K562 (cell line): Measurements from ENCODE around the gene CPZ. TPM values are rescaled to one million over a fixed set of nuclear protein-coding genes. Genes with fewer than 3 reads are reported as not detected.

Experiments used
- BDP1 ChIP-seq: IDR thresholded peaks from 3 replicates; pipeline ENCODE4 v1.6.1; 2011; ENCODE audit not compliant: insufficient read length, insufficient read depth
- C11orf30 ChIP-seq: fragments of 450-650 bp; IDR thresholded peaks from 2 replicates; pipeline ENCODE4 v1.6.1; 2016; ENCODE audit warnings: low read depth, mild to moderate bottlenecking
- DMBX1 ChIP-seq: fragments of 250-450 bp; sonication (Bioruptor Pico); IDR thresholded peaks from 2 replicates; pipeline ENCODE4 v1.8.0; 2022; ENCODE audit warnings: inconsistent platforms, mild to moderate bottlenecking, moderate library complexity, borderline replicate concordance
- EHMT2 ChIP-seq: fragments of 450-650 bp; IDR thresholded peaks from 2 replicates; pipeline ENCODE4 v1.6.1; 2018; ENCODE audit warnings: antibody characterized with exemption
- ESRRB ChIP-seq: fragments of 250-450 bp; sonication (Bioruptor Pico); IDR thresholded peaks from 2 replicates; pipeline ENCODE4 v1.5.0; 2020; ENCODE audit warnings: mild to moderate bottlenecking, moderate library complexity, borderline replicate concordance
- ETV5 ChIP-seq: sonication (generic); formaldehyde crosslinking; IDR thresholded peaks from 2 replicates; pipeline ENCODE4 v1.4.0; 2020; ENCODE audit warnings: low read depth, mild to moderate bottlenecking, missing genetic modification reagents
- IRF2 ChIP-seq: sonication (generic); formaldehyde crosslinking; IDR thresholded peaks from 2 replicates; pipeline ENCODE4 v1.8.1; 2022; ENCODE audit warnings: mild to moderate bottlenecking, missing genetic modification reagents
- KAT7 ChIP-seq: sonication (generic); formaldehyde crosslinking; IDR thresholded peaks from 2 replicates; pipeline ENCODE4 v1.8.0; 2022; ENCODE audit warnings: missing genetic modification reagents, mild to moderate bottlenecking, borderline replicate concordance
- KHSRP ChIP-seq: fragments of 450-650 bp; IDR thresholded peaks from 2 replicates; pipeline ENCODE4 v1.6.1; 2017
- MYC ChIP-seq, 2 experiments: fragments of 250-450 bp in 1 of 2; sonication (Bioruptor Pico) in 1 of 2; IDR thresholded peaks; 2 replicates each; pipeline versions ENCODE4 v1.5.1 to v1.6.1; 2012 to 2021; ENCODE audit warnings: low read depth in 2 of 2, borderline replicate concordance in 1 of 2, improper control_type of control experiment in 1 of 2, low read length in 1 of 2, mild to moderate bottlenecking in 1 of 2, moderate library complexity in 1 of 2
- NR1H2 ChIP-seq: sonication (generic); formaldehyde crosslinking; IDR thresholded peaks from 2 replicates; pipeline ENCODE4 v1.4.0; 2020; ENCODE audit warnings: mild to moderate bottlenecking, missing genetic modification reagents
- NR2C2 ChIP-seq, 2 experiments: fragments of 200-800 bp in 1 of 2; sonication (Bioruptor generic) in 1 of 2; sonication (generic) in 1 of 2; formaldehyde crosslinking in 1 of 2; IDR thresholded peaks; 2 replicates each; pipeline versions ENCODE4 v1.6.1 to v1.8.0; 2016 to 2022; ENCODE audit warnings: mild to moderate bottlenecking in 1 of 2, missing compliant biosample characterization in 1 of 2, missing genetic modification characterization in 1 of 2, missing genetic modification reagents in 1 of 2
- NR4A1 ChIP-seq, 2 experiments: fragments of 250-450 bp in 1 of 2; fragments of 450-650 bp in 1 of 2; sonication (Bioruptor Pico) in 1 of 2; IDR thresholded peaks; 2 replicates each; pipeline versions ENCODE4 v1.4.0 to v1.6.1; 2016 to 2020; ENCODE audit warnings: mild to moderate bottlenecking in 2 of 2, missing compliant biosample characterization in 1 of 2, missing genetic modification characterization in 1 of 2, moderate library complexity in 1 of 2
- PCBP2 ChIP-seq: fragments of 200-400 bp; formaldehyde crosslinking; IDR thresholded peaks from 2 replicates; pipeline ENCODE4 v1.6.1; 2018; ENCODE audit warnings: low read length, low read depth, mild to moderate bottlenecking, moderate library complexity; ENCODE audit not compliant: poor library complexity, severe bottlenecking
- SETDB1 ChIP-seq: IDR thresholded peaks from one replicate; pipeline ENCODE4 v1.6.1; 2012; ENCODE audit warnings: low read length, control low read depth, inconsistent platforms
- SNAPC5 ChIP-seq: fragments of 250-450 bp; sonication (Bioruptor Pico); IDR thresholded peaks from 2 replicates; pipeline ENCODE4 v1.8.0; 2021; ENCODE audit warnings: moderate library complexity, mild to moderate bottlenecking, inconsistent platforms
- TBL1XR1 ChIP-seq, 2 experiments: IDR thresholded peaks; 2 replicates each; pipeline ENCODE4 v1.6.1; 2012; ENCODE audit warnings: improper control_type of control experiment in 2 of 2, low read length in 2 of 2, mild to moderate bottlenecking in 1 of 2
- THAP12 ChIP-seq: fragments of 250-450 bp; sonication (Bioruptor Pico); IDR thresholded peaks from 2 replicates; pipeline ENCODE4 v1.9.0; 2021; ENCODE audit warnings: mild to moderate bottlenecking, inconsistent platforms
- ZBTB8A ChIP-seq: fragments of 450-650 bp; IDR thresholded peaks from 2 replicates; pipeline ENCODE4 v1.6.1; 2018; ENCODE audit warnings: mild to moderate bottlenecking, moderate library complexity; ENCODE audit not compliant: partially characterized antibody
- ZBTB9 ChIP-seq: fragments of 450-650 bp; formaldehyde crosslinking; IDR thresholded peaks from 2 replicates; pipeline ENCODE4 v1.4.0; 2020; ENCODE audit warnings: mild to moderate bottlenecking, moderate library complexity
- ZFP30 ChIP-seq: fragments of 250-450 bp; sonication (Bioruptor Pico); IDR thresholded peaks from 2 replicates; pipeline ENCODE4 v1.8.0; 2022; ENCODE audit warnings: moderate library complexity, mild to moderate bottlenecking, inconsistent platforms, borderline replicate concordance
- ZNF197 ChIP-seq: fragments of 200-800 bp; sonication (Bioruptor generic); IDR thresholded peaks from 2 replicates; pipeline ENCODE4 v1.6.1; 2016; ENCODE audit warnings: low read depth, missing genetic modification characterization, missing compliant biosample characterization
- ZNF699 ChIP-seq: fragments of 250-450 bp; sonication (Bioruptor Pico); IDR thresholded peaks from 2 replicates; pipeline ENCODE4 v1.8.0; 2021; ENCODE audit warnings: mild to moderate bottlenecking, moderate library complexity; ENCODE audit not compliant: insufficient replicate concordance
- ZNF76 ChIP-seq: fragments of 250-450 bp; sonication (Bioruptor Pico); IDR thresholded peaks from 2 replicates; pipeline ENCODE4 v1.4.0; 2020; ENCODE audit warnings: mild to moderate bottlenecking, moderate library complexity, borderline replicate concordance
- polyA plus RNA-seq, 8 experiments: library from polyadenylated mRNA; depleted of rRNA in 4 of 8; stranded (reverse) in 5 of 8; unstranded in 3 of 8; fragments of >200 nt; fragmentation: Nextera tagmentation in 2 of 8; fragmentation: Illumina TruSeq in 1 of 8; extraction: Ambion mirVana in 2 of 8; extraction: Trizol in 1 of 8; gene quantifications; 2 replicates each; pipeline versions ENCODE4 v1.2.1 to v1.2.3, GENCODE V29; 2011 to 2014; ENCODE audit warnings: inconsistent platforms in 1 of 8, missing spikeins in 1 of 8
- total RNA-seq, 7 experiments: library from RNA; depleted of rRNA in 6 of 7; stranded (reverse); fragments of >200 nt in 6 of 7; fragmentation: Illumina TruSeq in 2 of 7; extraction: Trizol in 2 of 7; gene quantifications; 2 replicates each; pipeline versions ENCODE4 v1.2.1 to v1.2.3, GENCODE V29; 2011 to 2021; ENCODE audit warnings: low replicate concordance in 1 of 7

Gene CPZ
- total and polyA plus RNA-seq, 9 of the 15 experiments (the other 6 are each of a cell fraction or from before 2014, with no cell fraction given) = 0.06 to 2.2 (median 1.2) TPM; not detected in 1

GRCh38 chr4:8549352-8549931 lies 43.1 kb upstream of the CPZ start (continued):
- TF ChIP-seq ESRRB (CRISPR knock-in tag) (no peak), SETDB1 (no peak), PCBP2 (no peak), IRF2 (CRISPR knock-in tag) (no peak), C11orf30 (no peak), DMBX1 (CRISPR knock-in tag) (peak; percentile 70; the same call in 1 of the 2 replicates), NR2C2 (CRISPR knock-in tag; IDR thresholded peaks at IDR 0.05) (no peak), NR2C2 (tag; IDR thresholded peaks at IDR 0.05) (peak; percentile 48), ZNF197 (CRISPR knock-in tag) (no peak), KAT7 (CRISPR knock-in tag) (no peak), NR4A1 (CRISPR knock-in tag; IDR thresholded peaks at IDR 0.05) (no peak), NR4A1 (tag; IDR thresholded peaks at IDR 0.05) (0 out of 2 replicates have a peak, but pooled peaks have one; percentile 24), ZFP30 (CRISPR knock-in tag) (no peak), MYC (IDR thresholded peaks at IDR 0.05; ENCODE audit: low read depth, low read length) (0 out of 2 replicates have a peak, but pooled peaks have one; percentile 28), MYC (CRISPR knock-in tag; IDR thresholded peaks at IDR 0.05; ENCODE audit: borderline replicate concordance, low read depth) (no peak), TBL1XR1 (IDR thresholded peaks at IDR 0.05; ENCODE audit: low read length in 2 of 2) (0 out of 4 replicates have a peak, but pooled peaks of 1 of the 2 experiments have one; percentile 14), KHSRP (no peak), BDP1 (no peak), THAP12 (CRISPR knock-in tag) (no peak), SNAPC5 (CRISPR knock-in tag) (no peak), EHMT2 (no peak), ZBTB9 (CRISPR knock-in tag) (no peak), ZNF76 (CRISPR knock-in tag) (0 out of 2 replicates have a peak, but pooled peaks have one; percentile 51), ZNF699 (CRISPR knock-in tag) (no peak), ZBTB8A (no peak), ETV5 (CRISPR knock-in tag) (peak; percentile 72; the same call in 1 of the 2 replicates), NR1H2 (CRISPR knock-in tag) (no peak)
